Esophagus squamous epithelium (tissue), 5 donors: ENCODE data around the gene ELP4. TPM values are rescaled to one million over a fixed set of nuclear protein-coding genes. Genes with fewer than 3 reads are reported as not detected.

ENCODE experiments used
- DNase-seq: peaks from one replicate; lab custom pipeline; 2025; lab: John Stamatoyannopoulos, UW
- H3K27ac ChIP-seq, 4 donors: fragments of 200-600 bp; sonication (generic); one replicate each; pipeline ENCODE4 v1.5.1; 2016 to 2019; ENCODE audit warnings: mild to moderate bottlenecking in 1 of 4
- H3K27me3 ChIP-seq, 4 donors: fragments of 200-600 bp; sonication (generic); 1 replicate in 3 of 4; 2 replicates in 1 of 4; pipeline versions ENCODE4 v1.5.1 to v1.6.0; 2017 to 2021; ENCODE audit warnings: antibody characterized with exemption in 1 of 4
- H3K36me3 ChIP-seq, 3 donors: fragments of 200-600 bp; sonication (generic); one replicate each; pipeline ENCODE4 v1.5.1; 2016 to 2019
- H3K4me1 ChIP-seq, 3 donors: fragments of 200-600 bp; sonication (generic); one replicate each; pipeline ENCODE4 v1.5.1; 2017 to 2019
- H3K4me3 ChIP-seq, 4 donors: fragments of 200-600 bp; sonication (generic); 1 replicate in 3 of 4; 2 replicates in 1 of 4; pipeline ENCODE4 v1.5.1; 2016 to 2019; ENCODE audit warnings: mild to moderate bottlenecking in 2 of 4, moderate library complexity in 1 of 4
- H3K9me3 ChIP-seq, 3 donors: fragments of 200-600 bp; sonication (generic); one replicate each; pipeline ENCODE4 v1.5.1; 2016 to 2019
- POLR2A ChIP-seq, 4 donors: fragments of 450-650 bp; IDR thresholded peaks; one replicate each; pipeline ENCODE4 v1.6.1; 2017; ENCODE audit warnings: antibody characterized with exemption in 4 of 4, mild to moderate bottlenecking in 4 of 4, moderate library complexity in 3 of 4
- WGBS, 2 donors: methylation state at CpG; one replicate each; pipeline ENCODE4 v1.1.5; 2018; 5-methylcytosine and 5-hydroxymethylcytosine counted together
- intact Hi-C: fragments of 100-400 bp; cut with DNase I; formaldehyde crosslinking; loops from one replicate; pipeline ENCODE4 v1.15.0; 2022
- total RNA-seq, 4 donors: library from RNA; depleted of rRNA; stranded (reverse); fragments of >200 nt; gene quantifications; one replicate each; pipeline ENCODE4 v1.1.0, GENCODE V29; 2016
- TF ChIP-seq, protein P1 (sequence below), 6 experiments: fragments of 450-650 bp in 4 of 6; fragments of 200-600 bp in 2 of 6; sonication (generic) in 2 of 6; IDR thresholded peaks; one replicate each; pipeline ENCODE4 v1.5.1; 2016 to 2019; ENCODE audit warnings: antibody characterized with exemption in 6 of 6, mild to moderate bottlenecking in 4 of 6, moderate library complexity in 4 of 6
- donor health status: DM: yes; HTN: yes; CAD: no.

The ELP4 gene
- total RNA-seq, 4 donors from 2014 or later = 15.7 to 24.6 (median 23.9) TPM

DNA sequence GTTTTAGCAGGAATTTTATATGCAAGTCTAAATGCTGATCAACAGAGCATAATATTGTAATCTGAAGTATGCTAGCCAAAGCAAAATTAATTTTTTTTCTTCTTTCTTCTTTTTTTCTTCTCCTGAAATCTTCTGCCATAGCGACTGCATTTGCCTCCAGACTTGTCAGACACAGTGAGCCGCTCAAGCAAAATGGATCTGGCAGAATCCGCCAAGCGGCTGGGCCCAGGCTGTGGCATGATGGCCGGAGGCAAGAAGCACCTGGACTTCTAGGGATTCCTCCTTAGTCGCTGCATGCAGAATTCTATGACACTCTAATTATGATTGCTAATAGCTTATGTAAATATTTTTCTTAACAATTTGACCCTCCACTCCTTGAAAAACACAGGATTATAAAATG lies 273.7 kb downstream of the ELP4 start:
- DNase-seq = no peak
- no peaks in the 10 kb centered on the region for H3K9me3 ChIP-seq
- H3K27me3 ChIP-seq = no peaks in the 10 kb centered on the region
- intact Hi-C loops = no loop called here
- no peak overlapping the region for H3K4me3 ChIP-seq
- TF ChIP-seq, protein P1, sequence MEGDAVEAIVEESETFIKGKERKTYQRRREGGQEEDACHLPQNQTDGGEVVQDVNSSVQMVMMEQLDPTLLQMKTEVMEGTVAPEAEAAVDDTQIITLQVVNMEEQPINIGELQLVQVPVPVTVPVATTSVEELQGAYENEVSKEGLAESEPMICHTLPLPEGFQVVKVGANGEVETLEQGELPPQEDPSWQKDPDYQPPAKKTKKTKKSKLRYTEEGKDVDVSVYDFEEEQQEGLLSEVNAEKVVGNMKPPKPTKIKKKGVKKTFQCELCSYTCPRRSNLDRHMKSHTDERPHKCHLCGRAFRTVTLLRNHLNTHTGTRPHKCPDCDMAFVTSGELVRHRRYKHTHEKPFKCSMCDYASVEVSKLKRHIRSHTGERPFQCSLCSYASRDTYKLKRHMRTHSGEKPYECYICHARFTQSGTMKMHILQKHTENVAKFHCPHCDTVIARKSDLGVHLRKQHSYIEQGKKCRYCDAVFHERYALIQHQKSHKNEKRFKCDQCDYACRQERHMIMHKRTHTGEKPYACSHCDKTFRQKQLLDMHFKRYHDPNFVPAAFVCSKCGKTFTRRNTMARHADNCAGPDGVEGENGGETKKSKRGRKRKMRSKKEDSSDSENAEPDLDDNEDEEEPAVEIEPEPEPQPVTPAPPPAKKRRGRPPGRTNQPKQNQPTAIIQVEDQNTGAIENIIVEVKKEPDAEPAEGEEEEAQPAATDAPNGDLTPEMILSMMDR (IDR thresholded peaks at IDR 0.05) = no peak
- TF ChIP-seq POLR2A (IDR thresholded peaks at IDR 0.05) = no peak
- H3K36me3 ChIP-seq = no peaks in the 10 kb centered on the region
- H3K4me1 ChIP-seq = no peaks in the 10 kb centered on the region
- 86 to 92% methylated on average over 6 of the region's 6 CpGs for WGBS, 2 donors
- no peak overlapping the region for H3K27ac ChIP-seq

GRCh38 chr11:31784611-31785010 lies 275.0 kb downstream of the ELP4 start:
- TF ChIP-seq POLR2A (IDR thresholded peaks at IDR 0.05) = no peak
- TF ChIP-seq, protein P1 (IDR thresholded peaks at IDR 0.05) = no peak
- intact Hi-C loops = no loop called here
- Histone ChIP-seq H3K4me1 (no peaks in the 10 kb centered on the region), H3K27ac (no peak overlapping the region), H3K36me3 (no peaks in the 10 kb centered on the region), H3K9me3 (no peaks in the 10 kb centered on the region), H3K4me3 (no peak overlapping the region), H3K27me3 (no peaks in the 10 kb centered on the region)
- no peak for DNase-seq
- 92 to 95% methylated on average over 2 of the region's 2 CpGs for WGBS, 2 donors

DNA sequence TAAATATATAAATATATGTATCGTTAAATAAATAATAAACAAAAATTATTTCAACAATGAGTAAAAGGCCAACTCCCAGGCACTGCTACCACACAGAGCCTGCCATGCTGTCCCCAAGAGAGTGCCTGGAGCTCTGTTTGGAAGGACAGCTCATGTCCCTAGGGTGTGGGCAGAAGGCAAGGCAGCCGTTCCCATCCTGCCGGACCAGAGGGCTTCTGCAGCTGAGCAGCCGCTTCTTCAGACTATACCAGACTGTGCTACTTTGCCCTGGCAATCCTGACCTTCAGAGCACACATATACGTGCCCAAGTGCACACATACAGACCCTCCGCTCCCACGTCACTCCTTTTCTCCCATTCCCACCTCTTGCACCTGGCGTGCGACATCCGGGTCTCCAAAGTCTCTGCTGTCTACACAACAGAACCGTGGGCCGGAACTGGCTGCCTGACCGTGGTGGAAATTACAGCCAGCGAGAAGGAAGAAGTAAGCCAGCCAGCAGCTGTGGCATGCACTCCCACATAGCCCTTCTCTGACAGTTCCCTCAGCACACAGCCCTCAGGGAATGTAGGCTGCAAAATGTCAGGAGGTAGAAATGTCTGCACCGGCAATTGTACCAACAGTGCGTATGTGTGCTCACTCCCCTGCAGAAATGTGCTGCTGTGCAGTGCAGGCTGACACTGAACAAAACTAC lies 277.6 kb downstream of the ELP4 start:
- no peak for DNase-seq
- Histone ChIP-seq H3K4me1 (no peaks in the 10 kb centered on the region), H3K4me3 (no peak overlapping the region), H3K36me3 (no peaks in the 10 kb centered on the region), H3K9me3 (no peaks in the 10 kb centered on the region), H3K27ac (no peak overlapping the region), H3K27me3 (peaks cover 0 to 3% (median 0%) of the 10 kb centered on the region in 4 donors)
- intact Hi-C loops = no loop called here
- 87% methylated on average over 14 to 16 of the region's 16 CpGs for WGBS, 2 donors
- no peak for TF ChIP-seq POLR2A (IDR thresholded peaks at IDR 0.05)
- TF ChIP-seq, protein P1 (IDR thresholded peaks at IDR 0.05) = no peak

DNA sequence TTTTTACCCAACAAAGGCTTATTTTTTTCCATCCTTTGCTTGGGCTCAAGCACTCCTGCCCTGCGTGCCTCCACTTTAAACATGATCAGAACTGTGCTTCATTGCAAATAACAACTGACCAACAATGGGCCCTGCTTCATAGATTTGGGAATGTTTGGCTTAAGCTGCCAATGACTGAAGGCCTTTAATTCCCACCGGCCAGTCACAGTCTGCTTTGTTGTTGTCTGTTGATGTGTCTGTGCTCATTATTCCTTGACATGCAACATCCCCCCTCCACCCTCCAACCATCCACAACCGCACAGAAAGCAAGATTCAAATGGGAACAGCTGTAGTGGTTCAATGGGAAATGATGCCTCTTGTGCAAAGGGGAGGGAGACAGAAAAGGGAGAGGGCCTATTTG lies 278.5 kb downstream of the ELP4 start:
- no peak overlapping the region for H3K27ac ChIP-seq
- H3K27me3 ChIP-seq = peaks cover 0 to 3% (median 0%) of the 10 kb centered on the region in 4 donors
- intact Hi-C loops = no loop called here
- no peaks in the 10 kb centered on the region for H3K4me1 ChIP-seq
- H3K4me3 ChIP-seq = no peak overlapping the region
- no peaks in the 10 kb centered on the region for H3K9me3 ChIP-seq
- DNase-seq = no peak
- no peaks in the 10 kb centered on the region for H3K36me3 ChIP-seq
- TF ChIP-seq, protein P1 (IDR thresholded peaks at IDR 0.05) = no peak
- no peak for TF ChIP-seq POLR2A (IDR thresholded peaks at IDR 0.05)
- 85 to 90% methylated on average over 2 of the region's 3 CpGs for WGBS, 2 donors

DNA sequence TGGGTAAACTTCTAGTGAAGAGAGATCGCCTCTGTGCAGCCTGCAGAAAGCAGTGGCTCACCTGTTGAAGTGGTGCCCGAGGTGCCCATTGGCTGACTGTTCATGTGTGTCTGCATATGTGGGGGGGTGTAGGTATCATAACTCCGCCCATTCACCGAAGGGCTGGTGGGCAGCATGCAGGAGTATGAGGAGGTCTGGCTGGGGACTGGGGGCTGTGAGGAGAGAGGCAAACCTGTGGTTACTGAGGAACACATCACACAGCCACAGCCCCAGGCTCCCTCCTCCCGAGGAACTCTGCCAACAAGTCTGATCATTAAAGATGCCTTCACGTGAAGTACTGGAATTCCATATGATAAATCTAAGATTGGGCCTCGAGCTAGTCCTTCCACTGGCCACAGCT lies 281.1 kb downstream of the ELP4 start:
- no peak for DNase-seq
- intact Hi-C loops = no loop called here
- TF ChIP-seq, protein P1 (IDR thresholded peaks at IDR 0.05) = no peak
- no peak for TF ChIP-seq POLR2A (IDR thresholded peaks at IDR 0.05)
- H3K27me3 ChIP-seq = peaks cover 0 to 15% (median under 1%) of the 10 kb centered on the region in 4 donors
- WGBS, 2 donors = 80 to 83% methylated on average over 7 of the region's 7 CpGs
- H3K4me3 ChIP-seq = no peak overlapping the region
- H3K9me3 ChIP-seq = no peaks in the 10 kb centered on the region
- H3K27ac ChIP-seq = no peak overlapping the region
- no peaks in the 10 kb centered on the region for H3K4me1 ChIP-seq
- no peaks in the 10 kb centered on the region for H3K36me3 ChIP-seq
